Astrocyte (in vitro differentiated cells and primary cell): ENCODE data around the gene SLC6A16. TPM values are rescaled to one million over a fixed set of nuclear protein-coding genes. Genes with fewer than 3 reads are reported as not detected.
"Not testable (repeated sequence)": the region's sequence is repeated elsewhere in the genome, so short reads cannot be mapped to it uniquely, and the experiment has no call there.

Experiments
- DNase-seq: peaks from one replicate; pipeline ENCODE4 v3.0.0-alpha.2; 2010; ENCODE audit warnings: low read depth
- FAIRE-seq: peaks from 2 replicates; lab custom pipeline; 2011; peaks lifted over from hg19 to GRCh38; lab: Jason Lieb, UNC
- H2AFZ ChIP-seq: 2 replicates; pipeline ENCODE4 v1.6.0; 2012; ENCODE audit warnings: low read depth, low read length, inconsistent platforms
- H3K27ac ChIP-seq: 2 replicates; pipeline ENCODE4 v1.5.1; 2011; ENCODE audit warnings: low read depth, low read length, inconsistent platforms
- H3K27me3 ChIP-seq: 2 replicates; pipeline ENCODE4 v1.6.0; 2011; ENCODE audit warnings: low read length, inconsistent platforms; ENCODE audit not compliant: insufficient read depth
- H3K36me3 ChIP-seq: 2 replicates; pipeline ENCODE4 v1.5.1; 2011; ENCODE audit warnings: low read length, inconsistent platforms; ENCODE audit not compliant: insufficient read depth
- H3K4me1 ChIP-seq: 2 replicates; pipeline ENCODE4 v1.5.1; 2011; ENCODE audit warnings: low read length, inconsistent platforms; ENCODE audit not compliant: insufficient read depth
- H3K4me2 ChIP-seq: 2 replicates; pipeline ENCODE4 v1.6.0; 2012; ENCODE audit warnings: low read length, inconsistent platforms
- H3K4me3 ChIP-seq: 2 replicates; pipeline ENCODE4 v1.5.1; 2011; ENCODE audit warnings: low read depth, mild to moderate bottlenecking, low read length, inconsistent platforms; ENCODE audit not compliant: insufficient read depth
- H3K79me2 ChIP-seq: 2 replicates; pipeline ENCODE4 v1.6.0; 2012; ENCODE audit warnings: mild to moderate bottlenecking, low read length, inconsistent platforms; ENCODE audit not compliant: insufficient read depth
- H3K9ac ChIP-seq: 2 replicates; pipeline ENCODE4 v1.6.0; 2012; ENCODE audit warnings: mild to moderate bottlenecking, low read length, inconsistent platforms
- H3K9me3 ChIP-seq: 2 replicates; pipeline ENCODE4 v1.5.1; 2012; ENCODE audit warnings: low read depth, mild to moderate bottlenecking, low read length, inconsistent platforms; ENCODE audit not compliant: insufficient read depth
- H4K20me1 ChIP-seq: 2 replicates; pipeline ENCODE4 v1.6.0; 2012; ENCODE audit warnings: low read length, inconsistent platforms; ENCODE audit not compliant: insufficient read depth
- H3K27ac Mint-ChIP-seq: one replicate; pipeline ENCODE4 v1.8.0; 2021; ENCODE audit warnings: mild to moderate bottlenecking, mixed read lengths; ENCODE audit not compliant: unreplicated experiment
- H3K27me3 Mint-ChIP-seq: one replicate; pipeline ENCODE4 v1.8.0; 2021; ENCODE audit warnings: low read depth, mixed read lengths; ENCODE audit not compliant: unreplicated experiment
- H3K36me3 Mint-ChIP-seq: one replicate; pipeline ENCODE4 v1.8.0; 2021; ENCODE audit warnings: low read depth, mixed read lengths; ENCODE audit not compliant: unreplicated experiment
- H3K4me1 Mint-ChIP-seq: one replicate; pipeline ENCODE4 v1.8.0; 2021; ENCODE audit warnings: low read depth, mixed read lengths; ENCODE audit not compliant: unreplicated experiment
- H3K4me3 Mint-ChIP-seq: one replicate; pipeline ENCODE4 v1.8.0; 2021; ENCODE audit warnings: mild to moderate bottlenecking, moderate library complexity, mixed read lengths; ENCODE audit not compliant: unreplicated experiment
- H3K9me3 Mint-ChIP-seq: one replicate; pipeline ENCODE4 v1.8.0; 2021; ENCODE audit warnings: mild to moderate bottlenecking, mixed read lengths; ENCODE audit not compliant: unreplicated experiment
- CTCF ChIP-seq: IDR thresholded peaks from 2 replicates; pipeline ENCODE4 v1.5.1; 2011; ENCODE audit warnings: low read depth, mild to moderate bottlenecking, inconsistent platforms, low read length, moderate library complexity; ENCODE audit not compliant: insufficient read depth
- EZH2 ChIP-seq: IDR thresholded peaks from 2 replicates; pipeline ENCODE4 v1.6.1; 2012; ENCODE audit warnings: mild to moderate bottlenecking, low read length, inconsistent platforms; ENCODE audit not compliant: insufficient read depth
- total RNA-seq: library from RNA; stranded (reverse); gene quantifications from 2 replicates; pipeline ENCODE4 v1.2.1, GENCODE V29; 2021

SLC6A16 gene
- total RNA-seq, 1 donor from 2014 or later = 4.6 TPM

DNA sequence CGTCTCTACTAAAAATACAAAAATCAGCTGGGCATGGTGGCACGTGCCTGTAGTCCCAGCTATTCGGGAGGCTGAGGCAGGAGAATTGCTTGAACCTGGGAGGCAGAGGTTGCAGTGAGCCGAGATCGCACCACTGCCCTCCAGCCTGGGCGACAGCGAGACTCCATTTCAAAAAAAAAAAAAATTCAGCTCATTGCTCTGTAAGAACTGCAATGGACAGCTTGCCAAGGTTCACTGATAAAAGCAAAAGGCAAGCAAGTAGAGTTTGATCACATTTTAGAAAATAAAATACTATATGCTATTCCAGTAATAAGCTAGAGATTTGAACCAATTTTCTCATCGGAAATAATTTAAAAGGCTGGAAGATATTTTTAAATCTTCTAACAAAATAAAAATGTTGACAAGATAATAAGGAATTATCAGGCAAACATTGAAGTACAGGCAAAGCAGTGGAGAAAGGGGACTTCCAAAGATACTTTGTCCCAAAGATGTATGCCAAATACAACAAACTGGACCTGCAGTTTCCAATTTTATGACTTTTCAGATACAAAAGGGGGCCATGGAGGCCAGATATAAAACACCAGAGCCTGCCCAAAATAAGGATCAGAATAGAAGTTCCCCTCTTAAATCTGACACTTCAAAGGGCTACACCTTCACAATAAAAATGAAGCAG lies 29.6 kb downstream of the SLC6A16 start:
- Histone ChIP-seq H4K20me1 (no peaks in the 10 kb centered on the region), H2AFZ (no peak overlapping the region), H3K27ac (no peak overlapping the region), H3K36me3 (no peaks in the 10 kb centered on the region), H3K79me2 (no peaks in the 10 kb centered on the region), H3K27me3 (no peaks in the 10 kb centered on the region), H3K4me3 (no peak overlapping the region), H3K9me3 (no peaks in the 10 kb centered on the region), H3K4me2 (no peak overlapping the region), H3K4me1 (no peaks in the 10 kb centered on the region), H3K9ac (no peak overlapping the region)
- no peak for FAIRE-seq
- no peak for DNase-seq
- Mint-ChIP-seq H3K36me3 (no peaks in the 10 kb centered on the region), H3K4me3 (no peak overlapping the region), H3K4me1 (no peaks in the 10 kb centered on the region), H3K9me3 (peaks cover 5% of the 10 kb centered on the region), H3K27ac (no peak overlapping the region), H3K27me3 (peaks cover 2% of the 10 kb centered on the region)
- TF ChIP-seq CTCF (no peak), EZH2 (no peak)

DNA sequence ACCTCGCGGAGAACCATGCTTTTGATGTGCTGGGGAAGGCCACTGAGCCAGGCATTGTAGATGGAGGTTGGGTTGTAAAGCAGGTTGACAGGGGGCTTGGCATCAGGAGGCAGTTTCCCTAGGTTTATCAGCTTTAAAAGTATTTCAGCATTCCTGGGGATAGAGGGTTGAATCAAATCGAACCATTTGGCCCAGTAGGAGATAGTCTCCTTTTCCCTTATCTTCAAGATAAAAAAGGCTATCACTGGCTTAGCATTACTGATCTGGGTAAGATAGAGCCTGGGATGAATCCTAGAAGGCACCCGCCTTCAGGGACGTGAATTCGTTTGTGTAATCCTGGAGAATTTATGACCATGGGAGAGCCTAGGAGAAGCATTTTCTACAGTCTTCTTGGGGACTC lies 30.6 kb downstream of the SLC6A16 start:
- Histone ChIP-seq H3K4me2 (no peak overlapping the region), H3K27ac (no peak overlapping the region), H3K79me2 (no peaks in the 10 kb centered on the region), H3K4me1 (no peaks in the 10 kb centered on the region), H2AFZ (no peak overlapping the region), H3K36me3 (no peaks in the 10 kb centered on the region), H3K4me3 (no peak overlapping the region), H4K20me1 (no peaks in the 10 kb centered on the region), H3K9me3 (no peaks in the 10 kb centered on the region), H3K27me3 (no peaks in the 10 kb centered on the region), H3K9ac (no peak overlapping the region)
- Mint-ChIP-seq H3K27me3 (peaks cover 2% of the 10 kb centered on the region), H3K9me3 (peaks cover 5% of the 10 kb centered on the region), H3K36me3 (no peaks in the 10 kb centered on the region), H3K27ac (no peak overlapping the region), H3K4me3 (no peak overlapping the region), H3K4me1 (no peaks in the 10 kb centered on the region)
- TF ChIP-seq EZH2 = no peak
- TF ChIP-seq CTCF = no peak
- no peak for DNase-seq
- FAIRE-seq = no peak

DNA sequence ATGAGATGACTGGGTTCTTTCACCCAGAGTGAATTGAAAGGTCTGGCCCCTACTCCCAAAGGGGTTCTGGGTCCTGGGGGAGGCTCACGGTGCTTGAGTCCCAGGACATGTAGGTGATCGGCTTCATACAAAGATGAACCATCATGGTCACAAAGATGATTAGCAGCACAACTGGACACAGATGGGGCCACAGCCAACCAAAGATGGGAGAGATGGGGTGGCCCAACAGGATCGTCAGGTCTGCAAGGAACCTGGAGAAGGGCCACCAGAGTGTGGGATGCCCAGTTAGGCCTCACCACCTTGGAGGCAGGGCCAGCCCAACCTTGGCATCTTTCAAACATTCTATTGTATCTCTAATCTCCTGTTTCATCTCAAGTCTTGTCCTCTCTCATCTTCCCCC lies 34.5 kb downstream of the SLC6A16 start:
- Mint-ChIP-seq H3K27ac (no peak overlapping the region), H3K36me3 (peaks cover 2% of the 10 kb centered on the region), H3K9me3 (peaks cover 11% of the 10 kb centered on the region), H3K4me1 (no peaks in the 10 kb centered on the region), H3K4me3 (no peak overlapping the region), H3K27me3 (peaks cover 20% of the 10 kb centered on the region)
- H2AFZ ChIP-seq = no peak overlapping the region
- H3K36me3 ChIP-seq = no peaks in the 10 kb centered on the region
- H3K4me2 ChIP-seq = no peak overlapping the region
- H4K20me1 ChIP-seq = no peaks in the 10 kb centered on the region
- no peak overlapping the region for H3K27ac ChIP-seq
- H3K79me2 ChIP-seq = no peaks in the 10 kb centered on the region
- DNase-seq = no peak
- TF ChIP-seq CTCF (no peak), EZH2 (no peak)
- no peak for FAIRE-seq
- H3K4me1 ChIP-seq = no peaks in the 10 kb centered on the region
- H3K9ac ChIP-seq = no peak overlapping the region
- H3K9me3 ChIP-seq = peaks cover 4% of the 10 kb centered on the region
- peaks cover 3% of the 10 kb centered on the region for H3K27me3 ChIP-seq
- H3K4me3 ChIP-seq = no peak overlapping the region

DNA sequence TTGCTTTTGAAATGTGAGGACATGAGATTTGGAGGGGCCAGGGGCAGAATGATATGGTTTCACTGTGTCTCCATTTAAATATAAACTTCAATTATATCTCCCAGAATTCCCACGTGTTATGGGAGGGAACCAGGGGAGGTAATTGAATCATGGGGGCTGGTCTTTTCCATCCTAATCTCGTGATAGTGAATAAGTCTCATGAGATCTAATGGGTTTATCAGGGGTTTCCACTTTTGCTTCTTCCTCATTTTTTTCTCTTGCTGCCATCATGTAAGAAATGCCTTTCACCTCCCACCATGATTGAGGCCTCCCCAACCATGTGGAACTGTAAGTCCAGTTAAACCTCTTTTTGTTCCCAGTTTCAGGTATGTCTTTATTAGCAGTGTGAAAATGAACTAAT lies 35.7 kb downstream of the SLC6A16 start:
- not testable (repeated sequence) for H3K9ac ChIP-seq, H3K4me2 ChIP-seq, H3K36me3 Mint-ChIP-seq, FAIRE-seq, H2AFZ ChIP-seq, H3K4me3 ChIP-seq, DNase-seq, H3K4me3 Mint-ChIP-seq, H4K20me1 ChIP-seq, H3K4me1 Mint-ChIP-seq, H3K9me3 Mint-ChIP-seq, H3K9me3 ChIP-seq, H3K27ac Mint-ChIP-seq, H3K27ac ChIP-seq, H3K36me3 ChIP-seq, H3K27me3 ChIP-seq, H3K4me1 ChIP-seq, H3K79me2 ChIP-seq
- H3K27me3 Mint-ChIP-seq = peaks cover 22% of the 10 kb centered on the region
